Midbrain (tissue), 1 donor: ENCODE measurements around the gene GNAZ.
A peak's percentile ranks its signal among the peaks of the same experiment; 100 is the strongest.

Source experiments
- DNase-seq: peaks from one replicate; lab custom pipeline; 2025; lab: John Stamatoyannopoulos, UW

The GNAZ gene

GRCh38 chr22:23153994-23154393, 83.7 kb downstream of the GNAZ start:
- no peak for DNase-seq

- DNase-seq = no peak
These were observed 84.1 kb downstream of the GNAZ start for GRCh38 chr22:23154461-23154860.

GRCh38 chr22:23155143-23155542, 84.8 kb downstream of the GNAZ start:
- DNase-seq = no peak

- no peak for DNase-seq
These were observed 85.5 kb downstream of the GNAZ start for GRCh38 chr22:23155831-23156230.

GRCh38 chr22:23156286-23156685, 86.0 kb downstream of the GNAZ start:
- DNase-seq = no peak

- no peak for DNase-seq
These were observed 87.5 kb downstream of the GNAZ start for GRCh38 chr22:23157560-23158515.

GRCh38 chr22:23158516-23159290, 88.4 kb downstream of the GNAZ start:
- DNase-seq = no peak

GRCh38 chr22:23159291-23159630, 88.9 kb downstream of the GNAZ start:
- no peak for DNase-seq

GRCh38 chr22:23161029-23161428, 90.7 kb downstream of the GNAZ start:
- DNase-seq = no peak

GRCh38 chr22:23161574-23161973, 91.3 kb downstream of the GNAZ start:
- DNase-seq = no peak

- DNase-seq = peak; percentile 80
These were observed 93.3 kb downstream of the GNAZ start for GRCh38 chr22:23163665-23164064.

- no peak for DNase-seq
These were observed 93.8 kb downstream of the GNAZ start for GRCh38 chr22:23164091-23164490.

GRCh38 chr22:23166042-23166831, 95.9 kb downstream of the GNAZ start:
- DNase-seq = no peak

- no peak for DNase-seq
These were observed 96.7 kb downstream of the GNAZ start for GRCh38 chr22:23166841-23167616.

GRCh38 chr22:23168391-23169042, 98.2 kb downstream of the GNAZ start:
- DNase-seq = no peak

- DNase-seq = no peak
These were observed 98.7 kb downstream of the GNAZ start for GRCh38 chr22:23169043-23169406.
